OCI-LY3 (cell line): Measurements from ENCODE around the gene POLR1B.
"Not testable (repeated sequence)": the region's sequence is repeated elsewhere in the genome, so short reads cannot be mapped to it uniquely, and the experiment has no call there.

Experiments used
- H2AFZ ChIP-seq: fragments of 200-600, 300-600 bp; shearing (Covaris generic); 2 replicates; pipeline ENCODE4 v1.6.0; 2014; ENCODE audit warnings: antibody characterized with exemption, low read depth, low read length
- H3K27ac ChIP-seq: fragments of 200-600, 300-600 bp; sonication (generic); 2 replicates; pipeline ENCODE4 v1.5.1; 2014; ENCODE audit warnings: mild to moderate bottlenecking, low read length, moderate library complexity, mixed read lengths
- H3K27me3 ChIP-seq: fragments of 200-600, 300-600 bp; sonication (generic); 2 replicates; pipeline ENCODE4 v1.6.1; 2014; ENCODE audit warnings: low read depth, low read length, mixed read lengths
- H3K36me3 ChIP-seq: fragments of 200-600, 300-600 bp; sonication (generic); replicated peaks from 2 replicates; pipeline ENCODE3; 2014; ENCODE audit warnings: low read depth, low read length, mixed read lengths
- H3K4me1 ChIP-seq: fragments of 300-600, 200-600 bp; sonication (generic); 2 replicates; pipeline ENCODE4 v1.6.1; 2014; ENCODE audit warnings: low read length, mixed read lengths
- H3K4me2 ChIP-seq: fragments of 200-600, 300-600 bp; sonication (generic); 2 replicates; pipeline ENCODE4 v1.6.1; 2014; ENCODE audit warnings: low read length, mixed read lengths
- H3K4me3 ChIP-seq: fragments of 300-600, 200-600 bp; sonication (generic); 2 replicates; pipeline ENCODE4 v1.5.1; 2014; ENCODE audit warnings: antibody characterized with exemption, mild to moderate bottlenecking, low read length, moderate library complexity
- H3K79me2 ChIP-seq: fragments of 300-600, 200-600 bp; shearing (Covaris generic); 2 replicates; pipeline ENCODE4 v1.6.1; 2014; ENCODE audit warnings: mild to moderate bottlenecking, low read length, mixed read lengths
- H3K9ac ChIP-seq: fragments of 300-600, 200-600 bp; shearing (Covaris generic); 2 replicates; pipeline ENCODE4 v1.6.0; 2014; ENCODE audit warnings: mild to moderate bottlenecking, low read length, moderate library complexity
- H3K9me3 ChIP-seq: fragments of 200-600, 300-600 bp; shearing (Covaris generic); 2 replicates; pipeline ENCODE4 v1.6.1; 2014; ENCODE audit warnings: low read length, mixed read lengths; ENCODE audit not compliant: insufficient read depth
- H4K20me1 ChIP-seq: fragments of 200-600, 300-600 bp; sonication (generic); 2 replicates; pipeline ENCODE4 v1.6.1; 2016; ENCODE audit warnings: low read length, mixed read lengths; ENCODE audit not compliant: insufficient read depth
- EZH2phosphoT487 ChIP-seq: fragments of 200-600 bp; shearing (Covaris generic); IDR thresholded peaks from 2 replicates; pipeline ENCODE4 v1.6.1; 2018; ENCODE audit warnings: antibody characterized with exemption, mixed run types, low read depth
- TF ChIP-seq, protein P1 (sequence below): fragments of 200-600, 300-600 bp; sonication (generic); IDR thresholded peaks from 2 replicates; pipeline ENCODE4 v1.5.1; 2014; ENCODE audit warnings: antibody characterized with exemption, low read length, low read depth

Gene POLR1B

DNA sequence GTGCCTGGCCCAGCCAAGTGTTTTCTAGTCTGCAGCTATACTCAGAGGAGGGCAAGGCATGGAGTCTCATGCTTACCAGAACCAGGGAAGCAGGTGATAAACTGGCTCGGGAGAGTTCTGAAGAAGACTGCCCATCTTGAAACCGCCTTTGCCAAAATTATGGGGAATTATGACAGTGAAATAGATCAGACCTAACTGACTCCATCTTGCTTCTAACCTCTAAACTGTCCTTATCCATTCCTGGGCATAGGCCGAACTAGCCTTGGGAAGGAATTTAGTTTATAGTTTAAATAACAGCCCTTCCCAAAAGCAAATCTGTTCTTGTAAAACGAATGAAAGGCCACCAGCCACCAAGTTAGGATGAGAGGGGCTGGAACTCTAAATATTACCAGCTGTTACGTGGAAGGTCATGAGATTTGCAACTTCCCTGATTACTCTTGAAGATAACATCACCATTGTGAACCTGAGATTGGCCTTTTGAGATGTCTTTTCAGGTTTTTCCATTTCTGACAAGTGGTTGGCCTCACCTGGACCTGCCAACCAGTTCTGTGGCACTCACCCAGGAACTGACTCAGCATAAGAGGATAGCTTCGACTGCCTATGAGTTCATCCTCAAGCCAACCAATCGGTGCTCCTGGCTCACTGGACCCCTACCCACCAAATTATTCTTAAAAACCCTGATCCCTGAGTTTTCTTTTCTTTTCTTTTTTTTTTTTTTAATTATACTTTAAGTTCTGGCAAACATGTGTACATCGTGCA is 65.6 kb downstream of the POLR1B start:
- no peaks in the 10 kb centered on the region for H3K9me3 ChIP-seq

DNA sequence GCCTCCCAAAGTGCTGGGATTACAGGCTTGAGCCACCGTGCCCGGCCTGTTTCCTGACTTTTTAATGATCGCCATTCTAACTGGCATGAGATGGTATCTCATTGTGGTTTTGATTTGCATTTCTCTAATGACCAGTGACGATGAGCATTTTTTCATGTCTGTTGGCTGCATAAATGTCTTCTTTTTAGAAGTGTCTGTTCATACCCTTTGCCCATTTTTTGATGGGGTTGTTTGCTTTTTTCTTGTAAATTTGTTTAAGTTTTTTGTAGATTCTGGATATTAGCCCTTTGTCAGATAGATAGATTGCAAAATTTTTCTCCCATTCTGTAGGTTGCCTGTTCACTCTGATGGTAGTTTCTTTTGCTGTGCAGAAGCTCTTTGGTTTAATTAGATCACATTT is 67.1 kb downstream of the POLR1B start:
- H2AFZ ChIP-seq, H3K27ac ChIP-seq, H4K20me1 ChIP-seq, H3K4me2 ChIP-seq, H3K4me3 ChIP-seq, H3K79me2 ChIP-seq, H3K9ac ChIP-seq, H3K9me3 ChIP-seq, H3K27me3 ChIP-seq, H3K36me3 ChIP-seq, H3K4me1 ChIP-seq: not testable (repeated sequence)

More for the DNA sequence above, 65.6 kb downstream of the POLR1B start:
- no peaks in the 10 kb centered on the region for H3K79me2 ChIP-seq
- H3K27ac ChIP-seq, result no peak overlapping the region
- no peaks in the 10 kb centered on the region for H4K20me1 ChIP-seq
- no peak overlapping the region for H3K4me2 ChIP-seq
- H3K27me3 ChIP-seq, result no peaks in the 10 kb centered on the region
- TF ChIP-seq EZH2phosphoT487, result no peak
- TF ChIP-seq, protein P1, sequence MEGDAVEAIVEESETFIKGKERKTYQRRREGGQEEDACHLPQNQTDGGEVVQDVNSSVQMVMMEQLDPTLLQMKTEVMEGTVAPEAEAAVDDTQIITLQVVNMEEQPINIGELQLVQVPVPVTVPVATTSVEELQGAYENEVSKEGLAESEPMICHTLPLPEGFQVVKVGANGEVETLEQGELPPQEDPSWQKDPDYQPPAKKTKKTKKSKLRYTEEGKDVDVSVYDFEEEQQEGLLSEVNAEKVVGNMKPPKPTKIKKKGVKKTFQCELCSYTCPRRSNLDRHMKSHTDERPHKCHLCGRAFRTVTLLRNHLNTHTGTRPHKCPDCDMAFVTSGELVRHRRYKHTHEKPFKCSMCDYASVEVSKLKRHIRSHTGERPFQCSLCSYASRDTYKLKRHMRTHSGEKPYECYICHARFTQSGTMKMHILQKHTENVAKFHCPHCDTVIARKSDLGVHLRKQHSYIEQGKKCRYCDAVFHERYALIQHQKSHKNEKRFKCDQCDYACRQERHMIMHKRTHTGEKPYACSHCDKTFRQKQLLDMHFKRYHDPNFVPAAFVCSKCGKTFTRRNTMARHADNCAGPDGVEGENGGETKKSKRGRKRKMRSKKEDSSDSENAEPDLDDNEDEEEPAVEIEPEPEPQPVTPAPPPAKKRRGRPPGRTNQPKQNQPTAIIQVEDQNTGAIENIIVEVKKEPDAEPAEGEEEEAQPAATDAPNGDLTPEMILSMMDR, result no peak
- H2AFZ ChIP-seq, result no peak overlapping the region
- H3K4me1 ChIP-seq, result no peaks in the 10 kb centered on the region
- H3K4me3 ChIP-seq, result no peak overlapping the region
- no peaks in the 10 kb centered on the region for H3K36me3 ChIP-seq
- no peak overlapping the region for H3K9ac ChIP-seq

DNA sequence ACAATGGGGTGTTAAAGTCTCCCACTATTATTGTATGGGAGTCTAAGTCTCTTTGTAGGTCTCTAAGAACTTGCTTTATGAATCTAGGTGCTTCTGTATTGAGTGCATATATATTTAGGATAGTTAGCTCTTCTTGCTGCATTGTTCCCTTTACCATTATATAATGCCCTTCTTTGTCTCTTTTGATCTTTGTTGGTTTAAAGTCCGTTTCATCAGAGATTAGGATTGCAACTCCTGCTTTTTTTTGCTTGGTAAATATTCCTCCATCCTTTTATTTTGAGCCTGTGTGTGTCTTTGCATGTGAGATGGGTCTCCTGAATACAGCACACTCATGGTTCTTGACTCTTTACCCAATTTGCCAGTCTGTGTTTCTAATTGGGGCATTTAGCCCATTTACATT is 70.0 kb downstream of the POLR1B start:
- not testable (repeated sequence) for H3K27ac ChIP-seq, H3K4me2 ChIP-seq, H3K4me1 ChIP-seq, H3K79me2 ChIP-seq, H4K20me1 ChIP-seq, H3K9ac ChIP-seq, H3K4me3 ChIP-seq, H3K27me3 ChIP-seq, H3K9me3 ChIP-seq, H2AFZ ChIP-seq, H3K36me3 ChIP-seq

DNA sequence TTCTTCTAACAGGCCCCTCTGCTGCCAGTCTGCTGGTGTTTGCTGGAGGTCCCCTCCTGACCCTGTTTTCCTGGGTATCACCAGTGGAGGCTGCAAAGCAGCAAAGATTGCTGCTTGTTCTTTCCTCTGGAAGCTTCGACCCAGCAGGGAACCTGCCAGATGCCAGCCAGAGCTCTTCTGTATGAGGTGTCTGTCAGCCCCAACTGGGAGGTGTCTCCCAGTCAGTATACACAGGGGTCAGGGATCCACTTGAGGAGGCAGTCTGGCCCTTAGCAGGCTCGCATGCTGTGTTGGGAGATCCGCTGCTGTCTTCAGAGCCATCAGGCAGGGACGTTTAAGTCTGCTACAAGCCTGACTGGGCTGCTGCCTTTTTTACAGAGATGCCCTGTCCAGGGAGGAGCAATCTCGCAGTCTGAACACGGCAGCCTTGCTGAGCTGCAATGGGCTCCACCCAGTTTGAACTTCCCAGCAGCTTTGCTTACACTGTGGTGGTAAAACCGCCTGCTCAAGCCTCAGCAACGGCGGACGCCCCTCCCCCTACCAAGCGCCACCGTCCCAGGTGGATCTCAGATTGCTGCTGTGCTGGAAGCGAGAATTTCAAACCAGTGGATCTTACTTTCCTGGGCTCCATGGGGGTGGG is 72.1 kb downstream of the POLR1B start:
- no peak overlapping the region for H2AFZ ChIP-seq
- no peaks in the 10 kb centered on the region for H3K36me3 ChIP-seq
- no peak for TF ChIP-seq EZH2phosphoT487
- TF ChIP-seq, protein P1, result no peak
- H3K9me3 ChIP-seq, result no peaks in the 10 kb centered on the region
- H3K79me2 ChIP-seq, result no peaks in the 10 kb centered on the region
- H3K4me1 ChIP-seq, result no peaks in the 10 kb centered on the region
- no peaks in the 10 kb centered on the region for H4K20me1 ChIP-seq
- H3K4me3 ChIP-seq, result no peak overlapping the region
- H3K27me3 ChIP-seq, result no peaks in the 10 kb centered on the region
- H3K27ac ChIP-seq, result no peak overlapping the region
- H3K9ac ChIP-seq, result no peak overlapping the region
- no peak overlapping the region for H3K4me2 ChIP-seq

DNA sequence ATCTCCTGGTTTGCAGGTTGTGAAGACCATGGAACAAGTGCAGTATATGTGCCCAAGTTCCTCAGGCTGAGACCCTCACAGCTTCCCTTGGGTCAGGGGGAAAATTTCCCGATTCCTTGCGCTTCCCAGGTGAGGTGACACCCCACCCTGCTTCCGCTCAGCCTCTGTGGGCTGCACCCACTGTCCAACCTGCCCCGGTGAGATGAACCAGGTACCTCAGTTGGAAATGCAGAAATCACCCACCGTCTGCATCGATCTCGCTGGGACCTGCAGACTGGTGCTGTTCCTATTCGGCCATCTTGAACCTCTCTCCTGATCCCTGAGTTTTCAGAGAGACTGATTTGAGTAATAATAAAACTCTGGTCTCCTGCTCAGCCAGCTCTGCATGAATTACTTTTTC is 72.8 kb downstream of the POLR1B start:
- no peak for TF ChIP-seq EZH2phosphoT487
- TF ChIP-seq, protein P1, result no peak
- Histone ChIP-seq H3K4me3 (no peak overlapping the region), H3K9me3 (no peaks in the 10 kb centered on the region), H3K79me2 (no peaks in the 10 kb centered on the region), H3K4me1 (no peaks in the 10 kb centered on the region), H4K20me1 (no peaks in the 10 kb centered on the region), H3K9ac (no peak overlapping the region), H3K36me3 (no peaks in the 10 kb centered on the region), H3K27ac (no peak overlapping the region), H3K27me3 (no peaks in the 10 kb centered on the region), H3K4me2 (no peak overlapping the region), H2AFZ (no peak overlapping the region)

DNA sequence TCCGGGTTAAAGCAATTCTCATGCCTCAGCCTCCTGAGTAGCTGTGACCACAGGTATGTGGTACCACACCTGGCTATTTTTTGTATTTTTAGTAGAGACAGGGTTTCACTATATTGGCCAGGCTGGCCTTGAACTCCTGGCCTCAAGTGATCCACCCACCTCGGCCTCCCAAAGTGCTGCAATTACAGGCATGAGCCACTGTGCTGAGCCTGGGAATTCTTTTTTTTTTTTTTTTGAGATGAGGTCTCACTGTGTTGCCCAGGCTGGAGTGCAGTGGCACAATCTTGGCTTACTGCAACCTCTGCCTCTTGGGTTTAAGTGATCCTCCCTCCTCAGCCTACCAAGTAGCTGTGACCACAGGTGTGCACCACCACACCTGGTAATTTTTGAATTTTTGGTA is 73.5 kb downstream of the POLR1B start:
- not testable (repeated sequence) for H3K4me3 ChIP-seq, H2AFZ ChIP-seq, H3K9ac ChIP-seq, H3K4me2 ChIP-seq, H3K27ac ChIP-seq, H4K20me1 ChIP-seq, H3K9me3 ChIP-seq, H3K79me2 ChIP-seq, H3K36me3 ChIP-seq, H3K4me1 ChIP-seq, H3K27me3 ChIP-seq
